GM10266 (cell line): ENCODE results near the gene ZSCAN10.

Experiments
- DNase-seq: peaks from one replicate; pipeline ENCODE4 v3.0.0; 2012; ENCODE audit errors: extremely low spot score
- CTCF ChIP-seq: IDR thresholded peaks from 2 replicates; pipeline ENCODE4 v1.5.1; 2012; ENCODE audit warnings: mild to moderate bottlenecking, low read depth; ENCODE audit not compliant: control insufficient read depth, insufficient read depth; ENCODE audit errors: missing control alignments

The ZSCAN10 gene

DNA sequence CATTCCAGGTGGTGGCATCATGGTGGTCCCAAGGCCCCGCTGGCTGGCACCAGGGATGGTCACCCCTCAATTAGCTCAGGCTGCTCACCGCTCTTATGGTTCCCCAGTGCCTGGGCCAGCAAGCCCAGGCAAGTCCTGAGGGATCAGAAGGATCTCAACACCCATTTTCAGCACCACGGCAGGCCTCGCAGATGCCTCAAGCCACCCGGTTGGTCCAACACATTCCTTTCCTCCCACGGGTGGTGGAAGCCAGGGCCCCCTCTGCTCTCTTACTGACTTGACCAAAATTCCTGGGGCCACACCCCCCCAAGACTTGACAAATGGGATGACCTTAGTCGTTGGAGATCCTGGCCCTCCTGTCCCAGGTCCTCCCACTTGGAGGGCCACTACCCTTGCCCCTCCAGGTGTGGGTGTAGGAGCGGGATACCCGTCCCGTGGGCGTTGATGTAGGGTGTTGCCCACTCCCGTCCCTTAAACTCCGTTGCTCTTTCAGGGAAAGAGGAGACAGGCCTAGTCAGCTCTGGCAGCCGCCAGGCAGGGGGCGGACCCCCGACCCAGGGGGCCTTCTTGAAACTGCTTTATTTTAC lies 19.2 kb upstream of the ZSCAN10 start:
- no peak for TF ChIP-seq CTCF
- no peak for DNase-seq

DNA sequence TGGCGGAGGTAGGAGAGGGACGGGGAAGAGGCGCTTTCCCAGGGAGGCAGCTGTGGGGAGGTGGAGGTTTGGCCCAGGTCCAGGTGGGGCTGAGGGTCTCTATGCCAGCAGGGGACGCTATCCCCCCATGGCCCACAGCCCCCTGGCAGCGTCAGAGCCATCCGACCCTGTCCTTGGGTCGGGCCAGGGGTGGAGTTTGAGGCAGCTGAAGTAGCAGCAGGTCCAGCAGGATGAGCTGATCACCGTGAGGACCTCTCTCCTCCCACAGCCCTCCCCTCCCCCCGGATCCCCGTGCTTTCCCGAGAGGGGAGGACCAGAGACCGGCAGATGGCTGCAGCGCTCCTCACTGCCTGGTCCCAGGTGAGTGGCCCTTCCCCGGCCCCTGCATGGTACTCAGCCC lies 16.5 kb upstream of the ZSCAN10 start:
- TF ChIP-seq CTCF: no peak
- DNase-seq: no peak

GRCh38 chr16:3115003-3115402 lies 15.9 kb upstream of the ZSCAN10 start:
- no peak for TF ChIP-seq CTCF
- DNase-seq: no peak

DNA sequence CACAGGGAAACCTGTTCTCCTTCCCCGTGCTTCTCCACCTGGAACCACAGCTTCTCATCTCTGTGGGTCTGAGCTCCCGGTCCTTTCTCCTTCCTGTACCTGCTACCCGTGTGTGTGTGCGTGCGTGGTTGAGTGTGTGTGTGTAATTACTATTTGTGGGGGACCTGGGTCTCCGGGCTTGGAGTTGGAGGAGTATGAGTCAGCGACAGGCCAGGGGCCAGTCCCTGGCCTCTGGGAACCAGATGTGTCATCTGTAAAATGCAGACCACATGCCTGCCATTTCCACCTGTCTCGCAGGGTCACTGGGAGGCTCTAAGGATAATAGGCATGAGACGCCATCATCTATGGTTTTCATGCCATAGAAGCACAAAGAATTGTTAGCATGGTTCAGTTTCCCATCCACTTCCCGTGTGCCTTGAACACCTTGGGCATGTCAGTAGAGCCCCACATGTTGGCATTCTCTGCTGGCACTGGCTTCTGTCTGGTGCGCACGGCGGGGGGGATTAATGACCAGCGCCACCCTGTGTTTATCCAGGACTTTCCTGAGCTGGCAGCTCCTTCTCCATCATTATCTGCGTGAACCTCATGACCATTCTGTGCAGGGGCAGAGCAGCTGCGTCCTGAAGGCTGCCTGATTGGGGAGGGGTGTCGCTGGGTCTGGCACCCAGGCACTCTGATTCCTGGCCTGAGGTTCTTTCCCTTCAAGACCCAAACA lies 14.8 kb upstream of the ZSCAN10 start:
- no peak for DNase-seq
- TF ChIP-seq CTCF: no peak

GRCh38 chr16:3112881-3113574 lies 13.9 kb upstream of the ZSCAN10 start:
- no peak for TF ChIP-seq CTCF
- DNase-seq: no peak

GRCh38 chr16:3112058-3112880 lies 13.2 kb upstream of the ZSCAN10 start, which contains the start of gene ZNF205:
TSS of gene ZNF205 (plus strand) at chr16:3112586. CDS start at chr16:3113431, 845 bp downstream.
- TF ChIP-seq CTCF: no peak
- no peak for DNase-seq
